NCI-H1417 (cell line): ENCODE results near the gene EPHA3.

ENCODE experiments used
- DNase-seq, 3 experiments: peaks; one replicate each; lab custom pipeline; 2025; lab: John Stamatoyannopoulos, UW

The EPHA3 gene

DNA sequence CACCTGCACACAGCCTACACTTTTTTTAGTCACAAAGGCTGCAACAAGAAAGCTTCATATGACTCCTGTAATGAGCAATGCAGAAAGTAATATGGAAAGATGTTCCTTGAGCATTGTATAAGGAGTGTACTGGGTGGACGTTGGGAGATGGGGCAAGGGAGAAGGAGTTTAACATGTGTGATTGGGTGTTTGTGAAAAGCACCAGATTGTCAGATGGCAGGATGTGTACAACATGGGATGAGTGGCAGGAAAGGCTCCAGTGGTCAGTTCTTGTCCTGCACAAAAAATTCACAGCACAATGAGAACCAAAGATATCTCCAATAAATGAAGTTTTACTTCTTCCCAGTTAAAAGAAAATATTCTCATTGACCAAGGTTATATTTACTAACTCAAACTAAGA, 255.1 kb downstream of the EPHA3 start:
- no peak for DNase-seq

DNA sequence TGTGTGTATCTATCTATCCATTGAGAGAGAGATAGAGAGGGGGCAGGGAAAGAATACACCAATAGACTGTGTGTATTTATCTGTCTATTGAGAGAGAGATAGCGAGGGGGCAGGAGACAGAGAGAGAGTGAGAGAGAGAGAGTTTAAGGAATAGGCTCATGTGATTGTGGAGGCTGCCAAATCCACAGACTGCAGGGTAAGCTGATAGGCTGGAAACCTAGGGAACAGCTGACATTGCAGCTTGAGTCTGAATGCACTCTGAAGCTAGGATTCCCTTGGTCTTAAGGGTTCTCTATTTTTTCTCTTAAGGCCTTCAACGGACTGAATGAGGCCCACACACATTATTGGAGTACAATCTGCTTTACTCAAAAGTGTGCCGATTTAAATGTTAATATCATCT, 255.8 kb downstream of the EPHA3 start:
- no peak for DNase-seq

GRCh38 chr3:89364314-89364713, 256.9 kb downstream of the EPHA3 start:
- no peak for DNase-seq

- DNase-seq = no peak
Measured at GRCh38 chr3:89367166-89367565, 259.7 kb downstream of the EPHA3 start.

GRCh38 chr3:89368846-89369245, 261.4 kb downstream of the EPHA3 start:
- DNase-seq = no peak

DNA sequence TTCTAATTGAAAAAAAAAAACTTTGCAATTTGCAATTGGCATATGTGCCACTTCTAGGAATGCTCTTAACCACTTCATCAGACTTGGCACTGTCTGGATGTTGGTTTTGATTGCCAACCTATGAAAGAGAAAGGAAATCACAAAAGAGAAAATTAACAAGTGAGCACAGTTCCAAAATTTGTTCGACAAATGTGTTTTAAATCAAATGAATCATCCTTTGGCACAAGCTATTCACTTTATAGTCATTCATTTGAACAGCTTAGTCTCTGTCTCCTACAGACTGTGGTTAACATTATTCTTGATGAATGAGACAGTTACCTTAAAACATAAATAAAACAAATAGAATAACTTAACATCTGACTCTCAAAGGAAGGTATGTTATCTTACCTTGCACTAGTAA, 265.0 kb downstream of the EPHA3 start:
- DNase-seq = no peak

DNA sequence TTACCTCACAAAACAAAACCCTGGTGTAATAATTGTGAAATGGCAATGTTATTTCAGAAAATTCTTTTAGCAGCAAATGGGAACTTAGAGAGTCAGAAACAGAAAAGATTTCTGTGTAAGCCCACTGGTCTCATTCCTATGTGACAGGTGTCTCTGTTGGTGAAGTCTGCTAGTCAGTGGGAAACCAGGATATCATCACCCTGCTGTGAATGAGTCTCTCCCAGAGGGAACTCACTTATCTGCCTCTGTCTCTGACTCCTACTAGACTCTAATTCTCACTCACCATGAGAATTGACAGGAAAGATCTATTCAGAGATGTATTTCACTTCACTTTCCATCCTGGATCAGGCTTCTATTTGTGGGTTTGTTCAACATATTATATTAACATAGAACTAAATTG, 266.0 kb downstream of the EPHA3 start:
- DNase-seq = no peak

DNA sequence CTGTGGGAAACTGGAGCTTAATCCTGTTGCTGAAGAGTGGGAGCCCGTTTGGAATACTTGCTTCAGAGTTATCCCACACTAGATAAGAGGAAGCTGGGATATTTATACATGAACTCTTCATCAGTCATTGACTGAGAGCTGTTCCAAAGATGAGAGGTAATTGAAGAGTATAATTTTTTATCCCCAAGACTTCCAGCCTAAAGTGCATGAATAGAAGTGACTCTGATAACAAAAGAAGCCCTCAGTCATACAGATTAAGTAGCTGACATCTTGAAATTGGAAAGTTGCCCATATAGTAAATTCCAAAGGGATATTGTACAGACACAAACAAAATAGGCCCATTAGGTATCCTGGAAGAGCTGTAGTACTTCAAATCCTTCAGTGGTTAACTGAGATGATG, 268.0 kb downstream of the EPHA3 start:
- peak in 1 of 3 experiments; percentile 45 for DNase-seq

GRCh38 chr3:89380016-89380415, 272.6 kb downstream of the EPHA3 start:
- no peak for DNase-seq

GRCh38 chr3:89392991-89393390, 285.6 kb downstream of the EPHA3 start:
- DNase-seq = peak in 1 of 3 experiments; percentile 47

- DNase-seq = no peak
Measured at GRCh38 chr3:89395456-89395855, 288.0 kb downstream of the EPHA3 start.

DNA sequence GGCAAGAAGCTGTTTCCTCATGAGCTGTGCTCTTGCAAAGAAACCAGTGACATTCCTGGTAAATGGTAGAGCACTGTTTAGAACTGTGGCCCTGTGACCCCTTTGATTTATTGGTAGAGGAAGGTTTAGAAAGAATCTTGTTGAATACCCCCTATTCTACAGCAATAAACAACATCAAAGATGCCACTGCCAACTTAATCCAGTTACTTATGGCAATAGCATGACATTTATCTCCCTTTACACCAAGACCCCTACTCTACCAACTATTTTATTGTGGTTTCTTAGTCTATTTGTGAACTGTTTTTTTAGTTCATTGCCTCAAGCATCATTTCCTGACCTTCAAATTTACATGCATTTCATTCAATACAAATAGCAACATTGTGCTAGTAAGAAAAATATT, 288.6 kb downstream of the EPHA3 start:
- no peak for DNase-seq

- DNase-seq = no peak
Measured at GRCh38 chr3:89402051-89402450, 294.6 kb downstream of the EPHA3 start.

- DNase-seq = no peak
Measured at GRCh38 chr3:89405176-89405575, 297.8 kb downstream of the EPHA3 start.

GRCh38 chr3:89405593-89405992, 298.2 kb downstream of the EPHA3 start:
- DNase-seq = no peak

GRCh38 chr3:89411201-89411600, 303.8 kb downstream of the EPHA3 start:
- DNase-seq = peak in 2 of 3 experiments; percentile 33 to 72

DNA sequence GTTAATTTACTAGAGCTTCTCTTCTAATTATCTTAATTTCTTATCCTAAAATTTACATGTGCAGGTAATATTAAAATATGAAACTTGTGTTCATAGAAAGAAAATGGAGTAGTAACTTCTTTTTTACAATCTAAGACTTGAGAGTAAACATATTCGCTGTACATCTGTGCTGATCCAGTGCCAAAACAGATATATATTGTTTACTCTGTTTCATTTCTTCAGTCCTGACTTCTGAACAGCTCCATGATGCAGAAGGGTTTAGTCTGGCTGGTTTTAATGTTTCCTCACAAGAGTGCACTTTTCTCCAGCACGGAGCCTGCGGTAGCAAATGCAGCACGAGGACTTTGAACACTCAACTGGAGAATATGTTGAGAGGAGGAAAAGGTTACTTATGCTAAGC, 306.8 kb downstream of the EPHA3 start:
- DNase-seq = no peak

GRCh38 chr3:89419647-89420241, 312.3 kb downstream of the EPHA3 start:
- no peak for DNase-seq

DNA sequence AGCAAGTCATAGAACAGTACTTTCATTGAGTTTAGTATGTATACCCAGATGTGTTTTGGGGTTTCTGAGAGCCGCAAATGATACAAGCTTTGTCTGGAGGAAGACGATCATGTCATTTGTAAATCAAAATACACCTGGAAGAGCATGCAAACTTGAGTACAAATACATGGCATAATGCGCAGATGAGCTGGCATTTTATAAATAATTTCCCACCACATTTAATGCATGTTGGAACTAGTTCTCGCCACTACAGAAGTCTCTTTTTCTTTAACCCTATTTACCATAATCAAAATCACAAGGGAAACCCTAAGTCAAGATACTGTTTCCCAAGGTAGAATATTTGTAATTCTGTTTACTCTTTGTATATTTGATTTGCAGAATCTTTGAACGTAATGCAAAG, 318.6 kb downstream of the EPHA3 start:
- DNase-seq = no peak

- no peak for DNase-seq
Measured at GRCh38 chr3:89434621-89435380, 327.4 kb downstream of the EPHA3 start.

DNA sequence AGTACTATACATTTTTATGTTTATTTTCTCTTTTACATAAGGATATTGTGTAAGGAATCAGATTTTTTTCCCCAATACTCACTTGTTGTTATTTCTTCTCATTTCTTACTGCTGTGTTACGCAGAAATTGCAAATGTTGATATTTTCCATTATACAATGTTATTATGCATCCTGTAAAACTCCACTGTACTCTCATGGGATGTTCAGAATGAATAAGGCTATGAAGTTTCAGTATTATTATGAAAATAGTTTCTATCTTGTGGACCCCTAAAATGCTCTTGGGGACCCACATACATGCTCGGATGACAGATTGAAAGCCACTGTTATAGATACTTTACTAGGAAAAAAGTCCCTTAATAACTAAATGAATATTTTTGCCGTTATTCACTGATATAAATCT, 329.4 kb downstream of the EPHA3 start:
- no peak for DNase-seq

GRCh38 chr3:89440386-89440785, 333.0 kb downstream of the EPHA3 start:
- DNase-seq = peak in 2 of 3 experiments; percentile 18 to 56

DNA sequence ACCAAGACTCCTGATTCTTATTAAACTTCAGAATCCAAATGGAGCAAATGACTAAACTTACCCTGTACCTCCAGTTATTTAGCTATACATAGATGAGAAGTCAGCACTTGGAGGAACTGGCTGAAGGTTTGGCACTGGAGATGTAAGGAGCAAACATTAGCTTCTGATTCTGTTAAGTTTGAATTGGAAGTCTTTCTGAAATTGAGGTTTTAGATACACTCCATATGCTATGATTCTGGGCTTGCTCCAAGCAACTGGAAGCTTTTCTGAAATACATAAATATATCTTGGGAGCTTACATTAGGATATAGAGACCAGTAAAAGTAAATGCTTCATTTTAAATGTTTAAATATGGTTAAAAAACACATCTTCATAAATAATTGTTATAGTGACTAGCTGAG, 333.7 kb downstream of the EPHA3 start:
- DNase-seq = no peak

DNA sequence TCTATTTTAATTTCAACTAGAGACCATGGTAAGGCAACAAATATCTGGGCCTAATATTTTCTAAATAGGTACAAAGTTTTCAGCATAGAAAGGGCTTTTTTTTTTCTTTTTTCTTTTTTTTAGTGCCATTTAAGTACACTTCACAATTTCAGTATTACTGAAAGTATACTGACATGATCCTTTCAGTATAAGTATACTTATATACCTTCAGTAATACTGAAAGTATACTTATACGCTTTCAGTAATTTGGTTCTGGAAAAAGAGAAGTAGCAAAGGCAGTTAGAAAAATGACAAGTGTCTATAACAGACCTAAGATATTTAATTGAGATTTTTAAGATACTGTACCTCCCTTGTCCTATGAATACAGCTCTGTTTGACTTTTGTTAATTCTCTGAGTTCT, 339.2 kb downstream of the EPHA3 start:
- no peak for DNase-seq
